Gastroesophageal sphincter (tissue), 3 donors: ENCODE data around the gene TTC9B.

Experiments used
- EP300 ChIP-seq: sonication (generic); formaldehyde crosslinking; IDR thresholded peaks from one replicate; pipeline ENCODE4 v1.6.1; 2017; ENCODE audit warnings: antibody characterized with exemption, mild to moderate bottlenecking
- POLR2A ChIP-seq, 2 donors: fragments of 450-650 bp; IDR thresholded peaks; one replicate each; pipeline ENCODE4 v1.6.1; 2017; ENCODE audit warnings: antibody characterized with exemption in 2 of 2, mild to moderate bottlenecking in 2 of 2, moderate library complexity in 1 of 2
- POLR2AphosphoS5 ChIP-seq: sonication (generic); formaldehyde crosslinking; IDR thresholded peaks from one replicate; pipeline ENCODE4 v1.6.1; 2017; ENCODE audit warnings: antibody characterized with exemption
- TF ChIP-seq, protein P1 (sequence below), 4 experiments: fragments of 200-600 bp in 2 of 4; fragments of 450-650 bp in 2 of 4; sonication (generic) in 1 of 4; IDR thresholded peaks; one replicate each; pipeline ENCODE4 v1.5.1; 2017 to 2019; ENCODE audit warnings: antibody characterized with exemption in 4 of 4, mild to moderate bottlenecking in 2 of 4, moderate library complexity in 2 of 4

DNA sequence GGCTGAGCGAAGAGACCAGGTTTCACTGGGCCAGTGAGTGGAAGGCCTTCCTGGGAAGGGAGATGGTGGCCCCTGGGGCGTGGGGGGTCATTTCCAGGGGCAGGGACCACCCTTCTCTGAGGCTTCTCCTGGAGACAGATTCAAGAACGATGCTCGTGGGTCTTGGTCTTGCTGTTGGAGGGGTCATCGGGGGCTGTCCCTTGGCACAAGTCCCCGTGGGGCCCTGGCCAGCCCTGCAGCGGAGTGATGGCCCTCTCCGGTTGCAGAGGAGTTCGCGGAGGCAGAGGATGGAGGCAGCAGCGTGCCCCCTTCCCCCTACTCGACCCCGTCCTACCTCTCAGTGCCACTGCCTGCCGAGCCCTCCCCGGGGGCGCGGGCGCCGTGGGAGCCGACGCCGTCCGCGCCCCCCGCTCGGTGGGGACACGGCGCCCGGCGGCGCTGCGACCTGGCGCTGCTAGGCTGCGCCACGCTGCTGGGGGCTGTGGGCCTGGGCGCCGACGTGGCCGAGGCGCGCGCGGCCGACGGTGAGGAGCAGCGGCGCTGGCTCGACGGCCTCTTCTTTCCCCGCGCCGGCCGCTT, 4.8 kb downstream of the TTC9B start:
- TF ChIP-seq, protein P1, sequence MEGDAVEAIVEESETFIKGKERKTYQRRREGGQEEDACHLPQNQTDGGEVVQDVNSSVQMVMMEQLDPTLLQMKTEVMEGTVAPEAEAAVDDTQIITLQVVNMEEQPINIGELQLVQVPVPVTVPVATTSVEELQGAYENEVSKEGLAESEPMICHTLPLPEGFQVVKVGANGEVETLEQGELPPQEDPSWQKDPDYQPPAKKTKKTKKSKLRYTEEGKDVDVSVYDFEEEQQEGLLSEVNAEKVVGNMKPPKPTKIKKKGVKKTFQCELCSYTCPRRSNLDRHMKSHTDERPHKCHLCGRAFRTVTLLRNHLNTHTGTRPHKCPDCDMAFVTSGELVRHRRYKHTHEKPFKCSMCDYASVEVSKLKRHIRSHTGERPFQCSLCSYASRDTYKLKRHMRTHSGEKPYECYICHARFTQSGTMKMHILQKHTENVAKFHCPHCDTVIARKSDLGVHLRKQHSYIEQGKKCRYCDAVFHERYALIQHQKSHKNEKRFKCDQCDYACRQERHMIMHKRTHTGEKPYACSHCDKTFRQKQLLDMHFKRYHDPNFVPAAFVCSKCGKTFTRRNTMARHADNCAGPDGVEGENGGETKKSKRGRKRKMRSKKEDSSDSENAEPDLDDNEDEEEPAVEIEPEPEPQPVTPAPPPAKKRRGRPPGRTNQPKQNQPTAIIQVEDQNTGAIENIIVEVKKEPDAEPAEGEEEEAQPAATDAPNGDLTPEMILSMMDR (IDR thresholded peaks at IDR 0.05) = no peak
- TF ChIP-seq POLR2AphosphoS5 (no peak), POLR2A (IDR thresholded peaks at IDR 0.05) (no peak), EP300 (no peak)
